HG03571 (cell line): ENCODE measurements around the gene CRISPLD2.

Source experiments
- ATAC-seq: cut with Tn5 transposase; IDR thresholded peaks from one replicate; pipeline ENCODE4 v1.9.1; 2021; ENCODE audit not compliant: unreplicated experiment

CRISPLD2 gene

DNA sequence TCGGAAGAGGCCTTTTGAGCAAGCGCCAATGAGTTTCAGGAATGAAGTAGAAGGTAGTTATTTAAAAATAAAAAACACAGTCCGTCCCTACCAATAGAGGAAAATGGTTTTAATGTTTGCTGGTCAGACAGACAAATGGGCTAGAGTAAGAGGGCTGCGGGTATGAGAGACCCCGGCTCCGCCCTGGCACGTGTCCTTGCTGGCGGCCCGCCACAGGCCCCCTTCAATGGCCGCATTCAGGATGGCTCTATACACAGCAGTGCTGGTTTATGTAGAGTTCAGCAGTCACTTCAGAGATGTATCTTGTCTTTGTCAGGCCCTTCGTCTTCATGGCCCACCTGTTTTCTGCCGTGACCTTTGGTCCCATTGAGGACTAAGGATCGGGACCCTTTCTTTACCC, 87.3 kb downstream of the CRISPLD2 start:
- no peak for ATAC-seq

DNA sequence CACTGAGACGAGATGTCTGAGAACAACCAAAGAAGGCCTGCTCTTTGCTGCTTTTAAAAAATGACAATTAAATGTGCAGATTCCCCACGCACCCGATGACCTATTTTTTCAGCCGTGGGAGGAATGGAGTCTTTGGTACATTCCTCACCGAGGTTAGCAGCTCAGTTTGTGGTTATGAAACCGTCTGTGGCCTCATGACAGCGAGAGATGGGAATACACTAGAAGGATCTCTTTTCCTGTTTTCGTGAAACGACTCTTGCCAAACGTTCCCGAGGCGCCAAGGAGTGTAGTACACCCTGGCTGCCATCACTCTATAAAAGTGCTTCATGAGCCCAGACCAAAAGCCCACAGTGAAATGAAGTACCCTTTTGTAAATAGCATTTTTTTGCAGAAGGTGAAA, 87.8 kb downstream of the CRISPLD2 start:
- no peak for ATAC-seq

DNA sequence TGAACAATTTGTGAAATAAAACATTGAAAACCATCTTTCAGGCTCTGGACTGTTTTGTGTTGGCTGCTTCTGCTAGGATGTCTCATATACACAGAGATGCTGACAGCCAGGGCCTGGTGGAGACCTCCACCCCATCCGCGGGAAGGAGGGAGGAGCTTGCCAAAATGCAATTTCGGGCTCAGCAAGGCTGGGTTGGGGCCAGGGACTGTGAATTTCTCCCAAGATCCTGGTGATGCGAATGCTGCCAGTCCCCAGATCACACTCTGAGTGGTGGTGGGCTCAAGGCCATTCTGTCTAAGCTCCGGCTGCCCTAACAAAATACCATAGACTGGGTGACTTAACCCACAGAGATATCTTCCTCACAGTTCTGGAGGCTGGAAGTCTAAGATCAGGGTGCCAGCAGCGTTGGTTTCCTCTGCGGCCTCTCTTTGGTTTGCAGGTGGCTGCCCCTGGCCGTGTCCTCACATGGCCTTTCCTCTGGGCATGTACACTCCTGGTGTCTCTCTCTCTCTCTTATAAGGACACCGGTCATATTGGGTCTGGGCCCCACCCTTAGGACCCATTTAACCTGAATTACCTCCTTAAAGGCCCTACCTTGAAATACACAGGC, 89.8 kb downstream of the CRISPLD2 start:
- no peak for ATAC-seq

DNA sequence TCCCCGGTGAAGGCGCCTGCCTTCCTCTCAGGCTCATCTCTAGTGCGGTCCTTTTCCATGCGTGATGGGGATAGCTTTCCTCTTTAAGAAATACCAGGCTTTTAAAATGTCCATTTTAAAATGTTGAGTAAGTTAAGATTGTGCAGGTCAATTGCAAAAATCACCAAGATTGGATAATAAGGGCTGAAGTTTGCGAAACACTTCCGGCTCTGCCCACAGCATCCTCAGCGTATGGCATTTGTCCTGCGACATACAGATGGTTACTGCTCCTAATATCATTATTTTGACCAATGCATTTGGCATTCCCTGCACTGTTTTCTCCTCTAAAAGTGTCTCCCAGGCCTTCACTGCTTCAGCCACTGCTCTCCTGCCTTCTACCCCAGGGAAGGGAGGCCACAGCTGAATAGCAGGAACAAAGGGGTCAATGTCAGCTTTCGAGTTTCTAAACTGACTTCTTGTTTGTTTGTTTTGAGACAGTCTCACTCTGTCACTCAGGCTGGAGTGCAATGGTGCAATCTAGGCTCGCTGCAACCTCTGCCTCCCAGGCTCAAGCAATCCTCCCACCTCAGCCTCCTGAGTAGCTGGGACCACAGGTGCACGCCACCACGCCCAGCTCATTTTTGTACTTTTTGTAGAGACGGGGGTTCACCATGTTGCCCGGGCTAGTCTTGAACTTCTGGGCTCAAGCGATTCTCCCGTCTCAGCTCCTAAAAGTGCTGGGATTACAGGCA, 91.9 kb downstream of the CRISPLD2 start:
- ATAC-seq, result no peak

DNA sequence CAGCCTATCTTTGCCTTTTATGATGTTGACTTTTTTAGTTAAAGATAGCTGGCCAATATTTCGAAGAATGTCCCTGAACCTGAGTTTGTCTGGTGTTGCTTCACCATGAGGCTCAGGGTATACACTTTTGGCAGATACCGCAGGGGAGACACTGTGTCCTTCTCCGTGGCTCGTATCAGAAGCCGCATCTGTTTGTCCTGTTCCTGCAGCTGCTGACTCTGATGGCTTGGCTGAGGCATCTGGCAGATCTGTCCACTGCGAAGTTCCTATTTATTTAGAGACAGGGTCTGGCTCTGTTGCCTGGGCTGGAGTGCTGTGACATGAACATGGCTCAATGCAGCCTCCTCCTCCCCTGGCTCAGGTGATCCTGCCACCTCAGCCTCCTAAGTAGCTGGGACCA, 93.5 kb downstream of the CRISPLD2 start:
- ATAC-seq, result no peak

DNA sequence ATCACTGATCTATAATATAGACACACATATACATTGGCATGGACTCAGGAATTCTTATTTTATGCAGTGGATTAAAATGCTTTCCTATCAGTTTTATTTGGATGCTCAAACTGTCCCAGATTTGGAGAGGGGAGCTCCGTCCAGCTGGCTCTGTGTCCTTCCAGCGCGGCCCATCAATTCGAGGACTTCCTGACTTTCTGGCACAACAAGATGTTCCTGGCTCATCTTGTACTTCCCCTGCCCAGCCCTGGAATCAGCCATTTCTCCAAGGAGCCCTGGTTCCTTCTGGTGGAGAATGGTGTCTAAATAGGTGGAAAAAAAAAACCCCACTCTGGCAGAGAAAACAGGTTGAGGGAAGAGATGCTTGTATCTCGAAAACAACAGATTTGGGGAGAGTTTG, 94.5 kb downstream of the CRISPLD2 start:
- no peak for ATAC-seq

DNA sequence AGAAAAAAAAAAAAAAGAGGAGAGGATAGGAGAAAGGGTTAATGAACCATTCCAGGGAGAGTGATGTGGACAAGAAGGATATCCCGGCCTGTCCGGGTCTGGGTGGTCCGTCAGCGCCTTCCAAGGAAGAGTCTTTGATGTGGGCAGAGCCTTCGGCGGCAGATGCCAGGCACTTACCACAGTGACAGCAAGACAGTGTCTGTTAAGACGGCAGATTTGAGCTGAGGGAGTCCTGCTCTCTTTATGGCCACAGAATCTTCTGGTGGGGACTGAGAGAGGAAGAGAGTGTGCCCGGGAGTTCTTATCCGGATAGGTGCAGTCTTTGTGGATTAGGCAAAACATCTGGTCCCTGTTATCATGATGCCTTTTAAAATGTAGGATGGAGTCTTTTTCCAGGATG, 96.4 kb downstream of the CRISPLD2 start:
- ATAC-seq, result no peak

DNA sequence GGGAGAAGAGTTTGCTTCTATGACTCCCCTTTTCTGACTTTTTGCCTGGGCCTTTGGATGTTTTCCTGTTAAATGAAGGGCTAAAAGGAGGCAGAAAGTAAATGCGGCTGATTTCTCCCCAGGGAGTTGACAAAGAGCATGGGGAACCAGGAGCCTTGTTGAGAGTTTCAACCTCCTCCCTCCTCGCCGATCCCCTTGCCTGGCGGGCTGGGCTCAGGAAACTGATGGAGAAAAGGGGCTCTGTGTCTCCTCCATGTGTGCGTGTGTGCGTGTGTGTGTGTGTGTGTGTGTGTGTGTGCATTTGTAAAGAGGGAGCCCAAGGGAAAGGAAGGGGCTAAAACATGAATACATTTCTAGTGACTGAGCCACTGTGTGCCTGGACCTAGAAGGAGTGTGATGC, 97.1 kb downstream of the CRISPLD2 start:
- ATAC-seq, result no peak

DNA sequence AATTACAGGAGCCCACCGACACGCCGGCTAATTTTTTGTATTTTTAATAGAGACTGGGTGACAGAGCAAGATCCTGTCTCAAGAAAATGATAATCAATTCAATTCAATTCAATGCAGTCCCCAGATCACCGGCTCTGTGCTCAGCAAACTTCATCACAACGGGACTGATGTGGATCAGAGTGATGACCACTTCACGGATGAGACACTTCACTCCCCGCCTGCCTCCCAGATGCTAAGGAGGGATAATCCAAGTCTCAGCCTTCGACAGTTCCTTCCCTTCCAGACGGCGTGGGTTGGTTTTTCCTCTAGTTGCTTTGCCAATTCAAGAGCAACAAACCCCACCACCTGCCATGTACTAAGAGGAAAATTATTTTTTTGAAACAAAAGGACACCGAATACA, 97.7 kb downstream of the CRISPLD2 start:
- ATAC-seq, result no peak

DNA sequence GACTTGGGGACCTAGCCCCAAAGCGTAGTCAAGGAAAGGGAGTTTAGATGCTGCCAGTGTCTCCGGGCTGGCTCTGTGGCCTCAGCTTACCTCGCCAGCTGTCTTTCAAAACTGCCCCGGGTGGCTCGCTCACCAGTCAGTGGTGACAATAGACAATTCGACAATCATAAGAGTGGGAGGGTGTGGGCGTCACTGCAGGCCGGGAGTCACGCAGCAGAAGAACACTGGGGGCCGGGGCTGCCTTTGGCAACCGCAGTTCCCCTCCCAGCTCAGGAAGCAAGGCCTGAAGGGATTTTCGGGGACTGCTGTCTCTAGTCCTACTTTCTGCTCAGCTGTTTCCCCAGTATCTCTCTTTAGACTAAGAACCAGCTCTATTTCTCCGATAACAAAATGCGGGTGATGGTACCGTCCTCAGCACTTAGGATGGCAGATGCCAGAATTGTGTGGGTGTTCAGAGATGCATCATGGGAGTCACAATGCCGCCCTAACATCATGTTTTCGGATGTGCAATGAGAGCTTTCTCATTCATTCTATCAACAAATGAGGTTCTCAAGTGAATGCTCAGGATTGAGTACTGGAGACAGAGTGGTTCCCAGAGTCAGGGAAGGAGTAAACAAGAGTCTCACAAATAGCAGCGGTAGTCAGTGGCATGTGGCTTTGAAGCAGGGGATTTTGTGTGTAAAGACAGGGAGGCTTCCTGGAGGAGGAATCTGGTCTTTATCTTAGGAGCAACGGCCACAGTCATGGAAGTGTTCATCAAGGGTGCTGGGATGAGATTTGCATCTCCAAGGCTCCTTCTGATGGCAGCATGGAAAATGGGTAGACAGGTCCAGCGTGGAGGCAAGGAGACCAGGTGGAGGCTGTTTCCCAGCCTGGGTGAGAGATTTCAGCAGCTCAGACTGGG, 98.5 kb downstream of the CRISPLD2 start:
- ATAC-seq, result no peak

DNA sequence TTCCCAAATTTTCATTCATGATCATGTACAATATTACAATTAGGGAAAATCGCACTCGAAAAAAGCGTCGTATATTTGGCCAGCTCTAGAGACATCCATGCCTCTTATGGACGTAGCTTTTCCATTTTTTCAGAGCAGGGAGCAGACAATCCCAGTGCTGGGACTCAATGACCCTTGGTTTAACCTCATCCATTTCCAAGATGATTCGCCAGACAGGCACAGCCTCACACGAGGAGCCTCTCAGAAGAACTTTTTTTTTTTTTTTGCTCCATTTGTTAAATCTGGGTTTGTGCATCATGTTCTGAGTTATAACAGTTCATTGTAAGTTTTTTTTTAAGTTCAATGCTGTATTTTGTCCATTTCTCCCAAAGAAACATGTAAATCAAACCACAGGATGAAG, 99.5 kb downstream of the CRISPLD2 start:
- no peak for ATAC-seq

DNA sequence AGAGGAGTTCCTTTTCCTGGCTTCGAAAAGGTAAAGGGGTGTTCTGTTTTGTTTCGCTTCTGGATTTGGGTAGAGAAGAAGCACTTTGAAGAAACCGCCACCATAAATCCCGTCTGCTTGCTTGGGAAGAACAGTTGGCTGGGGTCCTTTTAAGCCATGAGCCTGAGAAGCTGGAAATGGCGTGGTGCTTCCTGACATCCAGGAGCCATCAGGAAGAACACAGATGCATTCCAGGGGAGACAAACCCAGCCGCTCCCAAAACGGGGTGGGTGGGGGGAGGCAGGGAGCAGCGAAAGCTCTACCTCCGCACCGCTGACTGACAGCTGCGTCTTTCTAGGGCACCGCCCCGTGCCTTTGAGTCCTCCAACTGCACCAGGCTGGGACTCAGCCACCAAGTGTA, 99.9 kb downstream of the CRISPLD2 start:
- no peak for ATAC-seq

DNA sequence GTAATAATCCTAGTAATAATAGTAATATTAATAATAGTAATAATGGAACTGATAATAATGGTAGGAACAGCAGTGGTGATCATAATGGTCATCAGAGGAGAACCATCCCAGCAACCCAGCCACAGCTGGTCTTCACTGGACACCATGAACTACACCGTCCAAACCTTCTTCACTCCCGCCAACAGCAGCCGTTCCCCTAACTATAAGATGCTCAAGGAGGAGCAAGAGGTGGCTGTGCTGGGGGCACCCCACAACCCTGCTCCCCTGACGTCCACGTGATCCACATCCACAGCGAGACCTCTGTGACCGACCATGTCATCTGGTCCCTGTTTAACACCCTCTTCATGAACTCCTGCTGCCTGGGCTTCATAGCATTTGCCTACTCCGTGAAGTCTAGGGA, 100.5 kb downstream of the CRISPLD2 start:
- no peak for ATAC-seq

DNA sequence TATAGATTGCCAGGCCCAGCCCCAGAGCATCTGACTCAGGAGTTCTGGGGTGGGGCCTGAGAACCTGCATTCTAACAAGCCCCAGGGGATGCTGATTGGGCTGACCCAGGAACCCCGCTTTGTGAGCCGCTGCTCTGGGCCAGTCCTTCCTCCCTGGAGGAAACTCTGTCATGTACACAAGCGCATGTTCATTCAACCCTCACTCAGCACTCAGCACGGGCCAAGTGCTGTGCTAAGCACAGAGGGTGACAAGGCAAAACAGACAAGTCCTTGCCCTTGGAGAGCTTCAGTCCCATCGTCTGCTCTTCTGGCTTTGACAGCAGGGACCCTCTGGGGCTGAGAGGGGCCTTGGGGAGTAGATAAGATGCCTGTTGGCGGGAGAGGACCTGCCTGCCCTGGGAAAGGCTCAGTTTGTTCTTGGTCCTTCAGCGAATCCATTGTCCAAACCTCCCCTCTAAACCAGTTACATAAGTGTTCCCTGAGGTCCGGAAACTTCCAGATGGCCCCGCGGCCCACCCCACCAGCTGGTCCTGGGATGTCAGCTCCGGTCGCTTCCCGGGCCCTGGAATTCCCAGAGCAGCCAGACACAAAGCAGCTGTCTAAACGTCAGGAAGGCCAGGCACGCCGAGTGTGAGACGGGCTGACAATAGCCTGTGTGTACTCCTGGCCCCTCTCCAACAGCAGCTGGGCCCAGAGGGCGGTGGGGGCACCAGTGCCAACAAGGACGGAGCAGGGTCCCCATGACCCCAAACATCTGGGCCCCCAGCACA, 102.8 kb downstream of the CRISPLD2 start:
- ATAC-seq, result no peak

DNA sequence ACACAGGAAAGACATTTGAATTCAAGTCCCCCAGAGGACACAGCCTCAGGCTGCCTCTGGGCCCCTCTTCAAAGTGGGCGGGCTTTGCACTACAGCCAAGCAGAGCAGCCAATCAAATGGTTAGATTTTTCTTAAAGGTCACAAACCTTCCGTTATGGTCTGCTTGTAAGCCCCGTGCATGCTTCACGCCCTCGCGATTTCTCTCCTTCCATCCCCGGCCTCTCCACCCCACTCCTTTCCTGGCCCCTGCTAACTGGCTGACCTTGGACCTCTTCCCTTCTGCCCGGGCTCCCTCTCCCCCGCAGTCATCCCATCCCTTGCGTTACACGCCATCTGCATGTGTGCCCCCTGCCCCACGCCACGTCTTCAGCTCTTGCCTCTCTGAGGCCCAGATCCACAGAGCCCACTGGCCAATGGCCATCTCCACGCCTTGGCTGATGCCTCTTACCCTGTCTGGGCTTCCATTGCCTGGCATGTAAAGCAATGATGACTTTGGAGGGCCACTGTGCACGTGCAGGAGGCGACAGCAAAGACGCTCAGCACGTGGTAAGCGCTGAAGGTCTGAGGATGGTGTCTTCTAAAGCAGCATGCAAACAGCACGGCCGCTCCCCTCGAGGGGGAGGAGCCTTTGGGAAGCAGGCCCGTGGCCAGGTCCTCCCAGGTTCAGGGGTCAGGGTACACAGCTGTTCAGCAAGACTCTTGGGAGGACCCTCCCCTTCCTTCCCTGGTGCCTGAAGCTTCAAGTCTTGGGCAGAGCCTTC, 104.7 kb downstream of the CRISPLD2 start:
- no peak for ATAC-seq

DNA sequence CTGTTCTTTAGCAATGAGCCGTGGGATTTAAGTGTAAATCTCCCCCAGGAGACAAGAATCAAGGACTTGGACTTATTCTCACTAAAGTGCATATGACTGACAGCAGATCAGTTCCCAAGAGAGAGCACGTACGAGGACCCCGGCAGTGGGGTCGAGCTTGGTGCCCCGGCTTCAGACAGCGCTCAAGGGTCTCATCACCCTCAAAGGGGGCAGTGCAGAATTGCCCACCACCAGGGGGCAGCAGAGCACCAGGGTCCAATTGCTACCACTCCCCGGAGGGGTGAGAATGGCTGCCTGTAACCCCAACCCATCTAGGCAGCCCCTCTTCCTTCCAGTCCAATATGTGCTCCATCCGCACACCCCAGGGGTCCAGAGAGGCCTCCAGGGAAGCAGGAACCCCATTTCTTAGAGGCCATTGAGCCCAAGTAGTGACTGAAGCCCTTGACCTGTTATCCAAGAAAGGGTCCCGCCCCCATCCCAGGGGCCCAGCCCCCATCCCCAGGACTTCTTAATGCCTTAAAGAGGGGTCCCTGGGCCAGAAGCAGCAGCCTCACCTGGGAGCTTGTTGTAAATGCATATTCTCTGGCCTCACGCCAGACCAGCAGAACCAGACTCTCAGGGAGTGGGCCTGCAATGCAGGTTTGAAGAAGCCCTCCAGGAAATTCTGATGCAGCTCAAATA, 105.4 kb downstream of the CRISPLD2 start:
- no peak for ATAC-seq

DNA sequence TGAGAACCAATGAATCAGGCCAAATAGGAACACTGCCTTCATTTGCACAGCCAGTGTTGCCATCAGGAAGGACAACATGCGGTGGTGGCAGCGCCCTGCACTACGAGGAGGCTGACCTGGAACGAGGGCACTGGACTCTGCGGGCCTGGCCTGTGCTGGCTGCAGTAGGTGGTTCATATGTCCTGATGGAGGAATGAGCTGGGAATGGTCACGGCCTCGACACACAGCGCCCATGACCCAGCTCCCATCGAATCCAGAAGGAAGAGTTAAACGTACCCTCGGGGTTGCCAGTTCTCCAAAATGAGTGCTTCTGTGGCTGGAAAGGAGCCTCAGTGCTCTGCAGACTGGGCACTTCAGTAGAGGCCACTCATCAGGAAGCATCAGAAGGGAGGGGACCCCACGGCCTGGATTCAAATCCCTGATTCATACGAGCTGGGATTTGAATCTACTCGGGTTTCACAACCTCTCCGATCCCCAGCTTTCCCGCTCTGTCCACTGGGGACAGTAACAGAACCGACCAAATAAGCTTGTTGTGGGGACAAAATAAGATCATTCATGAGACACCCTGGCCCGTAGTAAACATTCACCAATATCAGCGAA, 106.1 kb downstream of the CRISPLD2 start:
- no peak for ATAC-seq

DNA sequence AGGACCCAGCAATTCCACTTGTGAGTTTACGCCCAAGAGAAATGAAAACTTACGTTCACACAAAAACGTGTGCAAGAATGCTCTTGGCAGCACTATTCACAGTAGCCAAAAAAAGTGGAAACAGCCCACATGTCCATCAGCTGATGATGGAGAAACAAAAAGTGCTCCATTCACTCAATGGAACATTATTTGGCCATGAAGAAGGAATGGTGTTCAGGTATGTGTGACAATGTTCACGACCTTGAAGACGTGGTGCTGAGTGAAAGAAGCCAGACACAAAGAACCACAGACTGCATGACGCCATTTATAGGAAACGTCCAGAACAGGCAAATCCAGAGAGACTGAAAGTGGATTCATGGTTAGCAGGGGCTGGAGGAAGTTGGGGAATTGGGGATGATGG, 106.7 kb downstream of the CRISPLD2 start:
- no peak for ATAC-seq
